WTC11 (cell line): Measurements from ENCODE around the gene SLC39A3. TPM values are rescaled to one million over a fixed set of nuclear protein-coding genes. Genes with fewer than 3 reads are reported as not detected.

Experiments used
- ATAC-seq: fragments of 200-7000 bp; cut with Tn5 transposase; 2 replicates; pipeline ENCODE4 v1.10.0; 2021; ENCODE audit warnings: mild to moderate bottlenecking, moderate library complexity
- CTCF ChIA-PET: fragments of 300-600 bp; sonication (Branson Sonifier 250); formaldehyde crosslinking; loops from one replicate; lab custom pipeline; 2021; ENCODE audit warnings: antibody characterized with exemption; lab: Charles Lee
- POLR2A ChIA-PET: fragments of 350-600 bp; sonication (Branson Sonifier 250); formaldehyde crosslinking; loops from one replicate; lab custom pipeline; 2021; ENCODE audit warnings: antibody characterized with exemption; lab: Charles Lee
- DNase-seq: peaks from one replicate; pipeline ENCODE4 v3.0.0; 2021; ENCODE audit warnings: low spot score
- H3K27ac Mint-ChIP-seq: 2 replicates; pipeline ENCODE4 v1.8.0; 2021; ENCODE audit warnings: mixed read lengths
- H3K27me3 Mint-ChIP-seq: 2 replicates; pipeline ENCODE4 v1.8.0; 2021; ENCODE audit warnings: low read depth, mild to moderate bottlenecking, moderate library complexity, mixed read lengths
- H3K36me3 Mint-ChIP-seq: 2 replicates; pipeline ENCODE4 v1.8.0; 2021; ENCODE audit warnings: mixed read lengths
- H3K4me1 Mint-ChIP-seq: 2 replicates; pipeline ENCODE4 v1.8.0; 2022; ENCODE audit warnings: mixed read lengths
- H3K4me3 Mint-ChIP-seq: 2 replicates; pipeline ENCODE4 v1.8.0; 2021; ENCODE audit warnings: mild to moderate bottlenecking, moderate library complexity, mixed read lengths
- H3K9me3 Mint-ChIP-seq: 2 replicates; pipeline ENCODE4 v1.8.0; 2021; ENCODE audit warnings: mixed read lengths
- ATF1 ChIP-seq: sonication (generic); formaldehyde crosslinking; IDR thresholded peaks from 2 replicates; pipeline ENCODE4 v1.8.1; 2023; ENCODE audit warnings: mild to moderate bottlenecking, moderate library complexity, missing genetic modification reagents
- E2F1 ChIP-seq: sonication (generic); formaldehyde crosslinking; IDR thresholded peaks from 2 replicates; pipeline ENCODE4 v1.8.0; 2022; ENCODE audit warnings: mild to moderate bottlenecking, missing genetic modification reagents
- EMX1 ChIP-seq: fragments of 250-450 bp; sonication (Bioruptor Pico); IDR thresholded peaks from 2 replicates; pipeline ENCODE4 v1.8.0; 2021; ENCODE audit warnings: mild to moderate bottlenecking
- ERG ChIP-seq: fragments of 250-450 bp; sonication (Bioruptor Pico); IDR thresholded peaks from 2 replicates; pipeline ENCODE4 v1.8.0; 2021; ENCODE audit warnings: mild to moderate bottlenecking
- FOXP4 ChIP-seq: sonication (generic); formaldehyde crosslinking; IDR thresholded peaks from 2 replicates; pipeline ENCODE4 v1.8.0; 2022; ENCODE audit warnings: mild to moderate bottlenecking, missing genetic modification reagents
- GTF2I ChIP-seq: fragments of 250-450 bp; sonication (Bioruptor Pico); conservative IDR thresholded peaks from 2 replicates; pipeline ENCODE4 v1.4.0; 2021; ENCODE audit warnings: mild to moderate bottlenecking
- JUN ChIP-seq: sonication (generic); formaldehyde crosslinking; IDR thresholded peaks from 2 replicates; pipeline ENCODE4 v1.8.0; 2023; ENCODE audit warnings: mild to moderate bottlenecking, missing genetic modification reagents
- MLX ChIP-seq: sonication (generic); formaldehyde crosslinking; IDR thresholded peaks from 2 replicates; pipeline ENCODE4 v1.8.1; 2023; ENCODE audit warnings: mild to moderate bottlenecking, missing genetic modification reagents, moderate library complexity
- MXD4 ChIP-seq: fragments of 250-450 bp; sonication (Bioruptor Pico); IDR thresholded peaks from 2 replicates; pipeline ENCODE4 v1.8.0; 2021; ENCODE audit warnings: mild to moderate bottlenecking, moderate library complexity, borderline replicate concordance
- NFATC4 ChIP-seq: fragments of 250-450 bp; sonication (Bioruptor Pico); IDR thresholded peaks from 2 replicates; pipeline ENCODE4 v1.9.0; 2021; ENCODE audit warnings: mild to moderate bottlenecking
- NFYB ChIP-seq: sonication (generic); formaldehyde crosslinking; conservative IDR thresholded peaks from 2 replicates; pipeline ENCODE4 v1.8.0; 2022; ENCODE audit warnings: low read depth, missing genetic modification reagents
- PRDM15 ChIP-seq: sonication (generic); formaldehyde crosslinking; IDR thresholded peaks from 2 replicates; pipeline ENCODE4 v1.8.0; 2022; ENCODE audit warnings: missing genetic modification reagents
- SOX15 ChIP-seq: fragments of 250-450 bp; sonication (Bioruptor Pico); IDR thresholded peaks from 2 replicates; pipeline ENCODE4 v1.9.0; 2021; ENCODE audit warnings: mild to moderate bottlenecking
- STAT6 ChIP-seq: sonication (generic); formaldehyde crosslinking; conservative IDR thresholded peaks from 2 replicates; pipeline ENCODE4 v1.8.1; 2023; ENCODE audit warnings: mild to moderate bottlenecking, low read depth, missing genetic modification reagents, moderate library complexity
- ZMAT4 ChIP-seq: fragments of 250-450 bp; sonication (Bioruptor Pico); IDR thresholded peaks from 2 replicates; pipeline ENCODE4 v1.9.0; 2021; ENCODE audit warnings: mild to moderate bottlenecking
- ZNF219 ChIP-seq: sonication (generic); formaldehyde crosslinking; IDR thresholded peaks from 2 replicates; pipeline ENCODE4 v1.8.0; 2023; ENCODE audit warnings: missing genetic modification reagents, mild to moderate bottlenecking, borderline replicate concordance
- ZNF232 ChIP-seq: sonication (generic); formaldehyde crosslinking; IDR thresholded peaks from 2 replicates; pipeline ENCODE4 v1.8.0; 2022; ENCODE audit warnings: mild to moderate bottlenecking, missing genetic modification reagents
- ZNF396 ChIP-seq: fragments of 250-450 bp; sonication (Bioruptor Pico); IDR thresholded peaks from 2 replicates; pipeline ENCODE4 v1.8.0; 2021; ENCODE audit warnings: mild to moderate bottlenecking, moderate library complexity, borderline replicate concordance
- ZNF425 ChIP-seq: fragments of 250-450 bp; sonication (Bioruptor Pico); conservative IDR thresholded peaks from 2 replicates; pipeline ENCODE4 v1.9.0; 2021; ENCODE audit warnings: mild to moderate bottlenecking
- ZNF512 ChIP-seq: sonication (generic); formaldehyde crosslinking; IDR thresholded peaks from 2 replicates; pipeline ENCODE4 v1.8.1; 2022; ENCODE audit warnings: missing genetic modification reagents, borderline replicate concordance
- total RNA-seq: library from RNA; stranded (reverse); gene quantifications from 3 replicates; pipeline ENCODE4 v1.2.3, GENCODE V29; 2021

Gene SLC39A3
- total RNA-seq, 1 experiment from 2014 or later: 38.0 TPM

- TF ChIP-seq ZNF425: no peak
- TF ChIP-seq FOXP4 (CRISPR knock-in tag): no peak
- TF ChIP-seq JUN (CRISPR knock-in tag): no peak
- TF ChIP-seq ZNF232 (CRISPR knock-in tag): no peak
- TF ChIP-seq ZNF512: no peak
- no peak for TF ChIP-seq E2F1
- no peak for TF ChIP-seq NFYB (CRISPR knock-in tag)
- no peak for TF ChIP-seq MLX (CRISPR knock-in tag)
- no peak for TF ChIP-seq GTF2I
Measured at GRCh38 chr19:2736550-2737190, 3.1 kb downstream of the SLC39A3 start (continued).

- Mint-ChIP-seq H3K9me3 (peaks cover 10% of the 10 kb centered on the region; the same call in 1 of the 2 replicates), H3K27me3 (peaks cover 3% of the 10 kb centered on the region), H3K4me1 (peaks cover 4% of the 10 kb centered on the region), H3K36me3 (peaks cover 35% of the 10 kb centered on the region), H3K4me3 (no peak overlapping the region), H3K27ac (no peak overlapping the region)
- ChIA-PET CTCF (interaction anchor here (0.8 kb wide), 1 partner anchor 10 kb away, joined by 4 read pairs; no protein-coding TSS in a partner anchor), POLR2A (interaction anchor here (0.6 kb wide), 1 partner anchor 80 kb away, joined by 5 read pairs; no protein-coding TSS in a partner anchor)
- ATAC-seq: no peak
- no peak for DNase-seq
- TF ChIP-seq ATF1 (CRISPR knock-in tag) (no peak), EMX1 (CRISPR knock-in tag) (no peak), NFATC4 (CRISPR knock-in tag) (no peak), ZMAT4 (CRISPR knock-in tag) (no peak), ZNF219 (CRISPR knock-in tag) (no peak), ZNF396 (CRISPR knock-in tag) (no peak), STAT6 (no peak), SOX15 (CRISPR knock-in tag) (no peak), PRDM15 (CRISPR knock-in tag) (no peak), ERG (no peak), MXD4 (CRISPR knock-in tag) (no peak)
Measured at GRCh38 chr19:2735374-2735773, 4.4 kb downstream of the SLC39A3 start.
